Measurements from ENCODE around the gene FBN1.

FBN1 gene

GRCh38 chr15:48469271-48469670 lies 176.2 kb downstream of the FBN1 start:
- no peak for DNase-seq (ENCODE audit: low read depth in 2 of 2)

- no peak for DNase-seq (ENCODE audit: low read depth in 2 of 2)
Observed at GRCh38 chr15:48467801-48468200, 177.7 kb downstream of the FBN1 start.

GRCh38 chr15:48466820-48467219 lies 178.7 kb downstream of the FBN1 start:
- DNase-seq (ENCODE audit: low read depth in 2 of 2), result no peak

DNA sequence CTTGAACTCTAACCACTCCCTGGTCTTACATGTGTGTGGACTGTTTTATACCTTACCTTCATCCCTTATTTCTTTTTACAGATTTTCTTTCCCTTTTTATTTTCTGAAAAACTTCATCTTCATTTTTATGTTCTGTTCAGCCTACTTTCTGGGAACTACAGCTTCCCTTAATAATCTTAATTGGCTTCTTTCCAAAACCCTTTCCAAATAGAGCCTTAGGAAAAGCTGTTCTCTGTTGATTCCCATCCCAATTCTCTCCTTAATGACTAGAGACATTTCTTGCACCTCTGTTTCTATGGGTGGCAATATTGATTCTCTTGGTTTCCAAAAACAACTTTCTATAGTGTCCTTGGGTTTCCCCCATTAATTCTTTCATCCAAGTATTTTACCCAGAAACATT lies 179.4 kb downstream of the FBN1 start:
- no peak for DNase-seq (ENCODE audit: low read depth in 2 of 2)

- no peak for DNase-seq (ENCODE audit: low read depth in 2 of 2)
Observed at GRCh38 chr15:48465410-48465809, 180.1 kb downstream of the FBN1 start.

DNA sequence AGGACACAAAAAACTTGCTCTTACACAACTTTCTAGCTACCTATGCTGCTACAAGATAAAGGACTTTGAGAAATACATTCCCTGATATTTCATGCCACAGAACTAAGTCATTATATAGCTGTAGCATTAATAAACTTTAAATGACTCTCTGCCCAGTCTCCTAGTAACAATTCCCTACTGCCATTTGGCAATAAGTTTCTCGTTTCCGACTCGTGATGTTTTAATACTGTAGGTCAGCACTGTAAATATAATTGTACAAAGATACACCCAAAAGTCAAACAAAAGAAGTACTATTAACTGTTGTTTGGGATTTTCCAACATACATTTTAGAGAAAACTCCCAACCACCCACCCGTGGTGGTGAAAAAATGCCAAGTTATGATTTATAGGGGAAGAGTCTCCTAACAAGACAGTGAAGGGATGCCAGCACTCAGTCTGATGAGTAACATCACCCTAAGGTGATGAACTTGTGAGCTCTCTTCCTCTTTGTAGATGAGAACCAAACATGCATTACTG lies 182.1 kb downstream of the FBN1 start:
- no peak for DNase-seq (ENCODE audit: low read depth in 2 of 2)

- DNase-seq (ENCODE audit: low read depth in 2 of 2), result no peak
Observed at GRCh38 chr15:48462688-48463087, 182.8 kb downstream of the FBN1 start.

GRCh38 chr15:48459571-48460442 lies 185.7 kb downstream of the FBN1 start:
- DNase-seq (ENCODE audit: low read depth in 2 of 2), result no peak

DNA sequence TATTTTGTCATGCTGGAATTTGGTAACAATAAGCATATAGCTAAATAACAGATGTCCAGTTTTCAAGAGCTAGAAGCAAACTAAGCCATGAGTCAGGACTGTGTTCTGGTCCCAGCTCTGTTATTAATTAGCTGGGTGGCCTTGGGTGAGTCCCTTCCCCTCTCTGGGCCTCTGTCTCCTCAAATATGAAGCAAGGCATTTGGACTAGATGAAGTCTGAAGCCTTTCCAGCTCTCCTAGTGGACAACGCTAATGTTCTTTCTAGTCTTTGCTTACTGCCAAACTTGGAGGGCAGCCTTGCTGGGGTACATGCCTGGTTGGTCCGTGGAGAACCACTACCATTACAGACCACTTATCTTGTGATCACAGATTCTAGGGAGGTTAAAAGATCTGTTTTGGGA lies 186.6 kb downstream of the FBN1 start:
- DNase-seq (ENCODE audit: low read depth in 2 of 2), result no peak

- DNase-seq (ENCODE audit: low read depth in 2 of 2), result no peak
Observed at GRCh38 chr15:48456134-48456533, 189.4 kb downstream of the FBN1 start.

DNA sequence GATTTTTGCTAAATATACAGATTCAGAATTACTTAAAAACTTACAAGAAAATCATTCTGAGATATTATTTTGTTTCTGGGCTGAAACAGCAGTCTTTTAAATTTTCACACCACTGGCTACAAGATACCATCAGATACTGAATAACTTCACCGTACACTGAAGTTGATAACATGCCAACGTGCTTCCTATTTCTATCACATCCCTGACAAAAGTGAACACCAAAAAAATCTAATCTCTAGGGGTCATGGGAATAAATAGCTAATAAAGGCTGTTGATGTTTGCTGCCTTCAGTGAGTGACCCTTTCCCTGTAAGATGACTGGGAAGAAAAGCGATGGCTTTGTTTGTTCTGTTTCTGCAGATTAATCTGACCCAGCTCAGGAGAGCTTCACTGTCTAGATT lies 193.8 kb downstream of the FBN1 start:
- no peak for DNase-seq (ENCODE audit: low read depth in 2 of 2)

GRCh38 chr15:48451241-48451640 lies 194.3 kb downstream of the FBN1 start:
- DNase-seq (ENCODE audit: low read depth in 2 of 2), result no peak

DNA sequence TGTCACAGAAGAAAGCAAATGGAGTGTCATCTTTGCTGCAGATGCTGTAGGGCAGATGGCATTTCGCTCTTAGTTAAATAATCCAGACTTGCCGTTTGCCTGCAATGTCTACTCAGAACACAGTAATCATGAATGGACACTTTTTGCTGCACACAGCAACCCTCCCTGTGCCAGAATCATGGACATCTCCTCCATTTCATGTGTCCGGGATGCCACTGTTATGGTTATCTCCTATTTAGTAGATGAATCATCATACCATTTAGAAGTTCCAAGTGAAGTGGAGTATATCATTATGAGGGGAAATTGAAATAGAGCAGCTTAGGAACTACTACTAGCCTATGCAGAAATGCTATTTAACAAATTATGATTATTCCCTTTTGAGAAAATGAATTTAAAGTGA lies 195.8 kb downstream of the FBN1 start:
- no peak for DNase-seq (ENCODE audit: low read depth in 2 of 2)

- no peak for DNase-seq (ENCODE audit: low read depth in 2 of 2)
Observed at GRCh38 chr15:48447657-48448056, 197.9 kb downstream of the FBN1 start.

DNA sequence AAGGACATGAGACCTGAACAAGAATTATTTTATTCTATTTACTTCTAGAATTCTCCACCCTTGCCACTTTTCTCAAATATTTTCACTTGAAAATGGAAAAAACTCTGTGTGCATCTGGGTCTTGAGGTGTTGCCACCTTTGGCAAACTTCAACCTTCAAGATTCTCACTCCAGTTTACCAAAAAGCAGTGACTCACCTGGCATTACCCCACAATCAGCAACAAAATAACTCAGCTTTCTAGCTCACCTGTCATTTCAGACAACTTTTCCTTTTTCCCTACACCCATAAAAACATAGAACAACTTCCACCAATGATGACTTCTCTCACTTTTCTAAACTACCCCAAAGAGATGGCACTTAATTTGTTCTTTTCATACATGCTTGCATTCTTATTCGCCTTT lies 198.5 kb downstream of the FBN1 start:
- no peak for DNase-seq (ENCODE audit: low read depth in 2 of 2)

- no peak for DNase-seq (ENCODE audit: low read depth in 2 of 2)
Observed at GRCh38 chr15:48442011-48442410, 203.5 kb downstream of the FBN1 start.

- DNase-seq (ENCODE audit: low read depth in 2 of 2), result no peak
Observed at GRCh38 chr15:48440084-48440483, 205.4 kb downstream of the FBN1 start.

GRCh38 chr15:48437178-48437577 lies 208.3 kb downstream of the FBN1 start:
- DNase-seq (ENCODE audit: low read depth in 2 of 2), result no peak

DNA sequence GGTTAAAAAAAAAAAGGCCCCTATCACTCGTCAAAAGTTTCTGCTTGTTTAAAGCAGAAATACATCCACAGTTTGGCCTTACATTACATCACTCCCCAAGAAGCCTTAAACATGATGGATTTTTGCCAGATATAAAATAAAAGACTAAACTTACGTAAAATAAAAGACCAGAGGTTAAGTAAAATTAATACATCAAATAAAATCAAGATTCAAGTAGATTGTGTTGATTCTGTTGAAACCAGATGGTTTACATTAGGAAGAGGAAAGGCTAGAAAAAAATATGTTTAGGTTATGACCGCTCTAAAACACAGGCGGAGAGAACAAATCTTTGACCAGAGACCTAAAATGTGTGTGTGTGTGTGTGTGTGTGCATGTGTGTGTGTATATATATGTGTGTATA lies 210.2 kb downstream of the FBN1 start:
- no peak for DNase-seq (ENCODE audit: low read depth in 2 of 2)

GRCh38 chr15:48433226-48433886 lies 212.2 kb downstream of the FBN1 start:
- DNase-seq (ENCODE audit: low read depth in 2 of 2), result no peak

- no peak for DNase-seq (ENCODE audit: low read depth in 2 of 2)
Observed at GRCh38 chr15:48432688-48433087, 212.8 kb downstream of the FBN1 start.

GRCh38 chr15:48427960-48428547 lies 217.5 kb downstream of the FBN1 start:
- no peak for DNase-seq (ENCODE audit: low read depth in 2 of 2)

DNA sequence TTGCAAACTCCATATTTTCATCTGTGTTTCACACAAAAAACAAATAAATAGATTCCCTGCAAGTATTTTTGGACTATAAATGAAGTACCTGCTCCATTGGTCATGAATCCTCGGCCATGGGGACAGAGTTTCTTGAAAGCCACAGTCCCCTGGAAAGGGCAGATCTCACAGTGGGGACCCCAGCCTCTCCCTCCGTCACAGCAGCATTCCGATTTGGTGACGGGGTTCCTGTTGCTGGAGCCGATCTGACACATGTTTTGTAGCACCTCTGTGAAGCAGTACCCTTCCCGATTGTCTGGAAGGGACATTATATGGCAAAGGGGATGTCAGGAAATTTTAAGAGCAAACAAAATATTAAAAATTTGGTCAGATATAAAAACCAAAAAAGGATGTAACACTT lies 218.0 kb downstream of the FBN1 start:
- no peak for DNase-seq (ENCODE audit: low read depth in 2 of 2)
